HG03442 (cell line): ENCODE data around the gene DNHD1.
"Not testable (repeated sequence)": the region's sequence is repeated elsewhere in the genome, so short reads cannot be mapped to it uniquely, and the experiment has no call there.

Source experiments
- ATAC-seq: cut with Tn5 transposase; IDR thresholded peaks from one replicate; pipeline ENCODE4 v1.9.1; 2021; ENCODE audit warnings: mild to moderate bottlenecking, moderate library complexity; ENCODE audit not compliant: unreplicated experiment

Gene DNHD1

GRCh38 chr11:6481012-6481923 is 15.8 kb upstream of the DNHD1 start, which contains the start of the genes ARFIP2 and TIMM10B:
Gene ARFIP2 (minus strand): TSS chr11:6481331. CDS start chr11:6480421, 910 bp downstream.
Gene TIMM10B (plus strand): TSS chr11:6481501. CDS start chr11:6481517, 16 bp downstream.
- ATAC-seq, result peak; percentile 99

DNA sequence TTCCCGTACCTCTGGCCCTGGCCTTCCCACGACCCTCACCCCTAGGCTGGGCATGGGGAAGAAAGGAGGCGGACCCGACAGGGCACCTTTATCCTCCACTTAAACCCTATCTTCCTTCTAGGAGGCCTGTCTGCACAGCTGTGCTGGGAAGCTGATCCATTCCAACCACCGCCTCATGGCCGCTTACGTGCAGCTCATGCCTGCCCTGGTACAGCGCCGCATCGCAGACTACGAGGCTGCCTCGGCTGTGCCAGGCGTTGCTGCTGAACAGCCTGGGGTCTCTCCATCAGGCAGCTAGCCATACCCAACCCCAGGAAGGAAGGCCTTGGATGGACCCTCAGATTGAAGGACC is 15.2 kb upstream of the DNHD1 start:
- ATAC-seq, result peak; percentile 1

- ATAC-seq, result no peak
Observed at GRCh38 chr11:6482441-6482840, 14.6 kb upstream of the DNHD1 start.

- ATAC-seq, result no peak
Observed at GRCh38 chr11:6483015-6483414, 14.1 kb upstream of the DNHD1 start.

DNA sequence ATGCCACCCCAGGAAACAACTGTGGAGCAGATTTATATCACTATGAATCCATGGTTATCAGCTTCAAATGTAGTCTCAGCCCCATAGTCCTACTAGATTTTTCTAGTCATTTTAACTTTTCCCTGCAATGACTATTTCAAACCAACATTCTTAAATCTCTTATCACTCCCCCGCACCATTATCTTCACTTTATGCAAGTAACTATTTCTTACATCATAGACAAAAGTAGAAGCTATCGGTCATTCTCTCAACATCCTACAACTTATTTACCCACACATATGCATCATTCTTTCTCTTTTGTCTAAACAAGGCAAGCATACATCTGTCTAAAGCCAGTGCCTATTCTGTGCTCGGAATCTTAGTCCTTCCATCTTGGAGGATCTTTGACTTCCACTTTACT is 11.4 kb upstream of the DNHD1 start:
- no peak for ATAC-seq

- ATAC-seq, result no peak
Observed at GRCh38 chr11:6486256-6486655, 10.8 kb upstream of the DNHD1 start.

DNA sequence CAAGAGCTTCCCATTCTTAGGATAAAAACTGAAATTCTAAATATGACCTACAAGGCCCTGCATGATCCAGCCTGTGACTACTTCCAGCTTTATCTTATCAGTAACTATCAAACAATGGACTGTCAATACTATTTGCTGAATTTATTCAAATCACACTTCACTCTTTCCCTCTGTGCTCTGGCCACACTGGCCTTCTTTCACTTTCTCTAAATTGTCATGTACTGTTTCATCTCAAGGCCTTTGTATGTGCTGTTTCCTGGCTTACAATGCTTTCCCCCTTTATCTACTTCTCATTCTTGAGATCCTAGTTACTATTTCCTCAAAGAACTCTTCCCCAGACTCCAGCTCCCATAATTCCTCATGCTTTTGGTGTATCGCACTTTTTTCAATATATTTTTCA is 10.1 kb upstream of the DNHD1 start:
- ATAC-seq, result no peak

DNA sequence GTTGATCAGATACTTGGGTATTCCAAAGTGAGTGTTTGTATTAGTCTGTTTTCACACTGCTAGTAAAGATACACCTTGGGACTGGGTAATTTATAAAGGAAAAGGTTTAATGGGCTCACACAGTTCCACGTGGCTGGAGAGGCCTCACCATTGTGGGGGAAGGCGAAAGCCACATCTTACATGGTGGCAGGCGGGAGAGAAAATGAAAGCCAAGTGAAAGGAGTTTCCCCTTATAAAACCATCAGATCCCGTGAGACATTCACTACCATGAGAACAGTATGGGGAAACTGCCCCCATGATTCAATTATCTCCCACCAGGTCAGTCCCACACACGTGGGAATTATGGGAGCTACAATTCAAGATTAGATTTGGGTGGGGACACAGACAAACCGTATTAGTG is 8.7 kb upstream of the DNHD1 start:
- no peak for ATAC-seq

DNA sequence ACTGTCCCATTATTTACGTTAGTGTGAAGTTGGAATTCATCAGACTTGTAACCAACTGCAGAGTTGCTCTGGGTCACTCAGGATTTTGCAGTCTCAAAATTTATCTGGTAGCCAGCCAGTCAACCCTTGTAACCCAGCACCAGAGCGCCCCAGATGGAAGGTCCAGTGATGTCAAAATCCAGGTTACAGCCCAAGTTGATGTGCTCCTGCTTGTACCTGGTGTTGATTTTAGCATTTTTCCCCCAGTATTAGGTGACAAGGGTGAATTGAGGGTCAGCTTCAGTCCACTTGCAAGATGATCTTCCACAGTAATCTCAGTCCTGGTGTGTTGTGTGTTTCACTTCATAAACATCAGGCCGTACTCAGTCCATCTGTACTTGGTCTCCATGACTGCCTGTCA is 8.3 kb upstream of the DNHD1 start:
- no peak for ATAC-seq

DNA sequence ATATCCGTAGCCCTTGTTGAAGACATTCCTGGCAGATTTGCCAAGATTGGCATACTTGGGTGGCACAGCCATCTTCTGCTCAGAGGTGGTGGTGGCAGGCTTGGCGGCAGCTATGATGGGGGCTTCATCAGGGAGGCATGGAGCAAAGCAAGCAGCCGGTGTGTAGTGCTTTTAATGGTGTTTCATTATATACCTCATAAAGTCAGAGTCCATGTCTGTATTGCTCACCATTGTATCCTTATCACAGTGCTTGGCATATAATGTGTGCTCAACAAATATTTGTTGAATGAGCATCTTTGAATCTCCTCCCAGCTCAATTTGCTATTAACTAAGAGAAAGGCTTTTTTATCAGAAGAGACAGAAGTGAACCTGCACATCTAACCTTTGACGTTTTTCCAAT is 7.8 kb upstream of the DNHD1 start:
- no peak for ATAC-seq

DNA sequence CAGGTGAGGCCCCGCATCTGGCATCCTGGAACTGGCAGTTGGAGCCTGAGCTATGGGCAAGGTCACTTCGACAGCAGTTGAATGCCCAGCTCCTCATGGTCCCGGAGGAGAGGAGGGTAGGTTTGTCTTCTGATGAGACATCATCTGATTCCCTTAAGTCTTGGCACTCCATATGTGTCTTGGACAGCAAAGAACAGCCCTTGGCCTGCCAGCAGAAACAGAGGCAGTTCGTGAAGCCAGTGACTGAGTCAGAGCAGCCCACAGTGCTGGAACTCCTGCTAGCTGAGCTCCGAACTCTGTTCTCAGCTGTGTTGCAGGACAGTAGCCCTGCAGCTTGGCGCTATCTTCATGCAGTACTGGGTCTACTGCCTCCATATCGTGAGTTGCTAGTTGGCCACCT is 1.0 kb downstream of the DNHD1 start:
- no peak for ATAC-seq

- ATAC-seq, result no peak
Observed at GRCh38 chr11:6498544-6498943, 1.5 kb downstream of the DNHD1 start.

DNA sequence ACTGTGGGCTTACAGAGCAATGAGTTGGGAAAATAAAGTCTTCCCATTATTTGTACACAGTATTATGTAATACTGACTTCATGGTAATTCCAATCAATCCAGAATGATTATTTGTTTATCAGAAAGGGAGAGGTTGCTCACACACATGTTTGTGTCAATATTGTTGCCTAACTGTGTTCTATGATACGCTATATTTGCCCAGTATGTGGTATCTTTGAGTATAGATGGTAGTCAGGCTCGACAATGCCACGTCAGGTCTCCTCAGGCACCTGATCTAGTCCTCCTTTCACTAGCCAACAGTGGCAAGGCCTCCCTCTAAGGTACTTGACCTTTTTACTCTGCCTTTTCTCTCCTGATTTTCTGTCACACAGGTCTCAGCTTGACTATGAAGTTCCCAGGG is 5.3 kb downstream of the DNHD1 start:
- ATAC-seq, result no peak

DNA sequence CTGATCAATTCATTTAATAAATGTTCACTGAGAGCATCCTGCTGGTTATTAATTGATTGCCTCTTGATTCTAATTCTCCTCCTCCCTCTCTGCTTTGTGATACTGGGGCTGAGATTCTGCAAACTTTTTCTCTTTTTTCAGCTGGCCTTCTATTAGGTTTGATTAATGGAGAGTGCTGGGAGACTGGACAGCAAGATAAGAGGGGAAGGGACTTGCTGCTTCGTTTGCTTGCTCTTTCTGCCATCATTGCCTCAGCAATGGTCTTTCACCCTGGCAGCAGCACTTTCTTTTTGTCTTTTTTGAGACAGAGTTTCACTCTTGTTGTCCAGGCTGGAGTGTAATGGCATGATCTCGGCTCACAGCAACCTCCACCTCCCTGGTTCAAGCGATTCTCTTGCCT is 7.1 kb downstream of the DNHD1 start:
- no peak for ATAC-seq

DNA sequence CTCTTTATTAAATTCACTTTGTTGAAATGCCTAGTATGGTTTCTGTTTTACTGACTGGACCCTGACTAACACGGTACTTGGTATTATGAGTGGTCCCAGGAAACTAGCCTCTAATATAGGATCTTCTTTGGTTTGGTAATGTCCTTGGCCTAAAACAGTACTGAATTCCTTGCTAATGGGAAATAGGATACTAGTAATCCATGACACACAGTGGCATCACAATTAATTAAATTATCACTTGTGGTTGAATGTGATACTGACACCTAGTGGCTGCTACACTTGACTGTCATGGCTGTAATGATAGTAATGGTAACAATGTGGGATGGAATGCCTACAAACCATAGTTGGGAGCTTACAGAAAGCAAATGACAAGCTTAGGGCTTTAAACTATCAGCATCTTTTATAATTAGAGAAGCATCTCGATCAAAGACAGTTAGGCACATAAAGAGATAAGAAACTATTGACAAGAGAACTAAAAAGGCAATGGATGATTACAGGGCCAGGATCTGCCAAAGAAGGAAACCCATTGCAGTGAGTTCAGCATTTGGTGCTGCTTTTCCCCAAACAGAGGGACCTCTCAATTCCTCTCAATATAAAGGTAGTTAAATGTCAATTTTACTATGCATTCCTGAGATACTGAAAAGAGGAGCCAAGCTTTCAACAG is 8.6 kb downstream of the DNHD1 start:
- no peak for ATAC-seq

- ATAC-seq, result no peak
Observed at GRCh38 chr11:6516865-6517264, 19.8 kb downstream of the DNHD1 start.

DNA sequence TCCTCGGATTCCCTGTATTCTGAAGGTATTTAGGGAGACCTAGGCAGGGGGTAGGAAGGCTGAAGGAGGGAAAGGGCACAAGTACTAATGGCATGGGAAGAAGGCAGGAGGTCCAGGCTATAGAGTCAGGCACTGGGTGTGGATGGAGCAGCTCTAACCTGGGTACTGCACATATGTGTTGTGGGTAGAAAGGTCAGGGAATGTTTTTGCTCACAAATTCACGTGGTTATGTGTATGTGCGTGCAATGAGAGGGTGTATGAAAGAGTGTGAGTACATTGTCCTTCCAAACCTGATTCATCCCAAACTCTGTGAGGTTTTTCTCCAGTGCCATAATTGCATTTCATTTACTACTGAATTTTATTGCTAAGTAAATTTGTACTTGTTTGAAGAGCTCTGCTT is 23.2 kb downstream of the DNHD1 start:
- ATAC-seq, result no peak

GRCh38 chr11:6521946-6522345 is 24.9 kb downstream of the DNHD1 start:
- not testable (repeated sequence) for ATAC-seq

- no peak for ATAC-seq
Observed at GRCh38 chr11:6523253-6523652, 26.2 kb downstream of the DNHD1 start.

DNA sequence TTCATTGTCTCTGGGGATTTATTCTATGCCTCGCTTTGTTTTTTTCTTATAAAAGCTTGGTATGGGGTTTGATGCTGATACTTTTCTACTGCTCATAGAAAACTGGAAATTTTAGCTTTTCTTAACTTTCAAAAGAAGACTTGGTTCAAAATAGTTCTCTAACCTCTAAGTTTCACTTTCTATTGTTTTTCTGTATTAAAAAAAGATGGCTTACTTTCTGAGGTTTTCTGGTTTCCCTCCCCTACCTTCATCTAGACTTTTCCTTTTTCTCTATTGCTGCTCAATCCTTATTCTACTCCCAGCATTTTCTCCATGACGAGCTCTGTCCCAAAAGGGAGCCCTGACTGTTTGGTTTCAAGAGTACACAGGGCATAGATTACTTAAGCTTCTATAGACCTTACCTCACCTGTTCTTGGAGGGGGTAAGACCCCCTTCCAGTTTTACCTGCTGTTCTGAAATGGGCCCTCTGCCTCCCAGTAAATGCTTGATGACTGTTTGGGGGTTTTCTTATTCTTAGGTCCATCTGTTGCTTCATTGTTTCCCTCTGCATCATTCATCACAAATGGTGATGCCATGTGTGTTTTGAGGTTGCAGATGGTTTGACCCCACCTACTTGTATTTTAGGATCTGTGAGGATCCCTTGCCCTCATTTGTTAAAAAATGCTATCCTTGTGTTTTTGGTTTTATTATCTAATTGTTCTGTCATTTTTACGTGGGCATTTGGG is 29.5 kb downstream of the DNHD1 start:
- peak; percentile 43 for ATAC-seq

GRCh38 chr11:6529266-6529665 is 32.2 kb downstream of the DNHD1 start:
- no peak for ATAC-seq

DNA sequence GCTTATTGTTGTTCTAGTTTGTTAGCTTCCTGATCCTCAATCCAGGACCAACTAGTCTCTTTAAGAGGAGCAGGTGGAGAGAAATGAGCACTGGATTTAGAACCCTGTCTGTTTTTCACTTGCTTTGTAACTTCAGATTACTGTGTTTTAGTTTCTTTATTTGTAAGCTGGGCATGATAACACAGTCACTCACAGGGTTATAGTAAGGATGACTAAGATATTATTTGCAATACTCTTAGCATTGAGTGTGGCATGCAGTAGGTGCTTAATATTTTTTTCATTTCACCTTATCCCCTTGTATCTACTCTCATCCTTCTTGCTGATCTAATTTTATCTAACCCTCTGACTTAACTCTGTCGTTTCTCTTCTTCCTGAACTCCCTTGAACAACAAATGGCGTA is 33.8 kb downstream of the DNHD1 start:
- no peak for ATAC-seq
